ENCODE results near the gene CYB5RL.

- TF ChIP-seq CTCF (IDR thresholded peaks at IDR 0.05) (no peak), ZFX (IDR thresholded peaks at IDR 0.05; ENCODE audit: borderline replicate concordance) (no peak)
Measured at GRCh38 chr1:54178296-54179070, 21.3 kb downstream of the CYB5RL start.

Data from 22Rv1 (cell line).